PC-3 (cell line): ENCODE measurements around the gene ZNF862.

Experiments
- CTCF ChIP-seq: fragments of 300-600 bp; sonication (generic); conservative IDR thresholded peaks from 2 replicates; pipeline ENCODE4 v1.5.1; 2017; ENCODE audit warnings: antibody characterized with exemption, low read depth, mild to moderate bottlenecking, low read length
- EZH2phosphoT487 ChIP-seq: fragments of 300-600 bp; sonication (generic); IDR thresholded peaks from 2 replicates; pipeline ENCODE4 v1.6.1; 2018; ENCODE audit warnings: mild to moderate bottlenecking, antibody characterized with exemption, low read length, borderline replicate concordance

GRCh38 chr7:149861728-149862045, 23.5 kb downstream of the ZNF862 start:
- TF ChIP-seq CTCF = no peak
- no peak for TF ChIP-seq EZH2phosphoT487
